OCI-LY3 (cell line): Measurements from ENCODE around the gene WLS.

Experiments used
- CTCF ChIP-seq: fragments of 200-600, 300-600 bp; sonication (generic); IDR thresholded peaks from 2 replicates; pipeline ENCODE4 v1.5.1; 2014; ENCODE audit warnings: antibody characterized with exemption, low read length, low read depth
- EZH2phosphoT487 ChIP-seq: fragments of 200-600 bp; shearing (Covaris generic); IDR thresholded peaks from 2 replicates; pipeline ENCODE4 v1.6.1; 2018; ENCODE audit warnings: antibody characterized with exemption, mixed run types, low read depth

GRCh38 chr1:68183895-68184294 is 48.4 kb downstream of the WLS start:
- TF ChIP-seq CTCF (no peak), EZH2phosphoT487 (no peak)
